Activated CD4-positive, alpha-beta T cell treated with anti-CD3 and anti-CD28 coated beads for 1 hour (primary cell): ENCODE measurements around the gene KLHL36.
"Not testable (repeated sequence)": the region's sequence is repeated elsewhere in the genome, so short reads cannot be mapped to it uniquely, and the experiment has no call there.

Experiments
- DNase-seq: peaks from one replicate; pipeline ENCODE4 v3.0.0-alpha.2; 2020

The KLHL36 gene

GRCh38 chr16:84673561-84673960 is 25.2 kb downstream of the KLHL36 start:
- no peak for DNase-seq

GRCh38 chr16:84675423-84675822 is 27.1 kb downstream of the KLHL36 start:
- DNase-seq = no peak

- no peak for DNase-seq
These were observed 27.6 kb downstream of the KLHL36 start for GRCh38 chr16:84675884-84676283.

- DNase-seq = no peak
These were observed 28.9 kb downstream of the KLHL36 start for GRCh38 chr16:84677017-84677803.

- no peak for DNase-seq
These were observed 29.5 kb downstream of the KLHL36 start for GRCh38 chr16:84677849-84678248.

- DNase-seq = no peak
These were observed 30.2 kb downstream of the KLHL36 start for GRCh38 chr16:84678541-84678940.

GRCh38 chr16:84680165-84680842 is 32.0 kb downstream of the KLHL36 start:
- DNase-seq = no peak

- no peak for DNase-seq
These were observed 32.7 kb downstream of the KLHL36 start for GRCh38 chr16:84680843-84681629.

- no peak for DNase-seq
These were observed 35.6 kb downstream of the KLHL36 start for GRCh38 chr16:84683691-84684591.

- no peak for DNase-seq
These were observed 36.3 kb downstream of the KLHL36 start for GRCh38 chr16:84684592-84684965.

GRCh38 chr16:84685210-84685609 is 36.9 kb downstream of the KLHL36 start:
- no peak for DNase-seq

- no peak for DNase-seq
These were observed 38.5 kb downstream of the KLHL36 start for GRCh38 chr16:84686707-84687298.

GRCh38 chr16:84687715-84688114 is 39.4 kb downstream of the KLHL36 start:
- no peak for DNase-seq

GRCh38 chr16:84688163-84688562 is 39.9 kb downstream of the KLHL36 start:
- not testable (repeated sequence) for DNase-seq

GRCh38 chr16:84689111-84689510 is 40.8 kb downstream of the KLHL36 start:
- DNase-seq = no peak

GRCh38 chr16:84690088-84690819 is 41.9 kb downstream of the KLHL36 start:
- DNase-seq = no peak

- no peak for DNase-seq
These were observed 44.3 kb downstream of the KLHL36 start for GRCh38 chr16:84692451-84693214.

- not testable (repeated sequence) for DNase-seq
These were observed 45.6 kb downstream of the KLHL36 start for GRCh38 chr16:84693869-84694268.

GRCh38 chr16:84694980-84695379 is 46.7 kb downstream of the KLHL36 start:
- no peak for DNase-seq

GRCh38 chr16:84699147-84699711 is 50.9 kb downstream of the KLHL36 start:
- no peak for DNase-seq
